GM23248 (cell line): ENCODE results near the gene FNDC3B. TPM values are rescaled to one million over a fixed set of nuclear protein-coding genes. Genes with fewer than 3 reads are reported as not detected.
A peak's percentile ranks its signal among the peaks of the same experiment; 100 is the strongest.

ENCODE experiments used
- DNase-seq: peaks from one replicate; pipeline ENCODE4 v3.0.0-alpha.2; 2015
- H2AFZ ChIP-seq: fragments of 200-600 bp; sonication (generic); 2 replicates; pipeline ENCODE4 v1.6.1; 2016; ENCODE audit warnings: antibody characterized with exemption
- H3F3A ChIP-seq: fragments of 200-600 bp; sonication (generic); 2 replicates; pipeline ENCODE4 v1.6.1; 2016; ENCODE audit warnings: mild to moderate bottlenecking, antibody characterized with exemption, mixed run types; ENCODE audit not compliant: insufficient read depth
- H3K27ac ChIP-seq: fragments of 200-600 bp; sonication (generic); 2 replicates; pipeline ENCODE4 v1.5.1; 2016; ENCODE audit warnings: mild to moderate bottlenecking
- H3K27me3 ChIP-seq: fragments of 200-600 bp; sonication (generic); replicated peaks from 2 replicates; pipeline ENCODE4 v1.6.1; 2016; ENCODE audit warnings: mild to moderate bottlenecking; ENCODE audit not compliant: insufficient read depth
- H3K36me3 ChIP-seq: fragments of 200-600 bp; sonication (generic); 2 replicates; pipeline ENCODE4 v1.6.1; 2016; ENCODE audit warnings: low read depth, mild to moderate bottlenecking
- H3K4me1 ChIP-seq: fragments of 200-600 bp; sonication (generic); 2 replicates; pipeline ENCODE4 v1.6.1; 2016; ENCODE audit warnings: mild to moderate bottlenecking; ENCODE audit not compliant: insufficient read depth
- H3K4me2 ChIP-seq: fragments of 200-600 bp; sonication (generic); one replicate; pipeline ENCODE4 v1.6.1; 2016; ENCODE audit warnings: mild to moderate bottlenecking; ENCODE audit not compliant: unreplicated experiment
- H3K4me3 ChIP-seq: fragments of 200-600 bp; sonication (generic); 2 replicates; pipeline ENCODE4 v1.5.1; 2016; ENCODE audit warnings: mild to moderate bottlenecking
- H3K79me2 ChIP-seq: fragments of 200-600 bp; sonication (generic); 2 replicates; pipeline ENCODE4 v1.6.1; 2016; ENCODE audit warnings: mild to moderate bottlenecking; ENCODE audit not compliant: insufficient read depth
- H3K9ac ChIP-seq: fragments of 200-600 bp; sonication (generic); 2 replicates; pipeline ENCODE4 v1.6.1; 2016; ENCODE audit warnings: mild to moderate bottlenecking
- H3K9me2 ChIP-seq: fragments of 200-600 bp; sonication (generic); 2 replicates; pipeline ENCODE4 v1.6.1; 2016; ENCODE audit warnings: mixed run types, mild to moderate bottlenecking, moderate library complexity; ENCODE audit not compliant: insufficient read depth
- H3K9me3 ChIP-seq: fragments of 200-600 bp; sonication (generic); one replicate; pipeline ENCODE4 v1.6.1; 2017; ENCODE audit warnings: low read depth
- H4K20me1 ChIP-seq: fragments of 200-600 bp; sonication (generic); 2 replicates; pipeline ENCODE4 v1.6.0; 2016; ENCODE audit not compliant: insufficient read depth
- EZH2 ChIP-seq: fragments of 200-600 bp; sonication (generic); IDR thresholded peaks from 2 replicates; pipeline ENCODE4 v1.6.1; 2018; ENCODE audit warnings: antibody characterized with exemption, mild to moderate bottlenecking; ENCODE audit not compliant: insufficient read depth, poor library complexity, severe bottlenecking
- EZH2phosphoT487 ChIP-seq: fragments of 200-600 bp; sonication (generic); IDR thresholded peaks from 2 replicates; pipeline ENCODE4 v1.6.1; 2018; ENCODE audit warnings: antibody characterized with exemption, moderate library complexity, mild to moderate bottlenecking, low read depth; ENCODE audit not compliant: insufficient read depth
- WGBS, 2 experiments: methylation state at CpG; one replicate each; pipeline ENCODE4 v1.1.6; 2015 to 2017; ENCODE audit warnings: low lambda C conversion rate in 2 of 2, low coverage in 1 of 2; ENCODE audit errors: missing lambda C conversion rate in 2 of 2; 5-methylcytosine and 5-hydroxymethylcytosine counted together
- in situ Hi-C: fragments of 300-500 bp; cut with MboI; formaldehyde crosslinking; loops from 2 replicates; pipeline ENCODE4 v1.15.0; 2020
- polyA plus RNA-seq: library from polyadenylated mRNA; unstranded; fragments of >200 nt; fragmentation: Nextera tagmentation; extraction: Ambion mirVana; gene quantifications from 2 replicates; pipeline ENCODE4 v1.2.1, GENCODE V29; 2016
- total RNA-seq: library from RNA; depleted of rRNA; stranded (reverse); fragments of >200 nt; shearing (Covaris generic); gene quantifications from 2 replicates; pipeline ENCODE4 v1.2.3, GENCODE V29; 2014

FNDC3B gene
- total and polyA plus RNA-seq, 2 experiments from 2014 or later, result 85.5 to 123 TPM

DNA sequence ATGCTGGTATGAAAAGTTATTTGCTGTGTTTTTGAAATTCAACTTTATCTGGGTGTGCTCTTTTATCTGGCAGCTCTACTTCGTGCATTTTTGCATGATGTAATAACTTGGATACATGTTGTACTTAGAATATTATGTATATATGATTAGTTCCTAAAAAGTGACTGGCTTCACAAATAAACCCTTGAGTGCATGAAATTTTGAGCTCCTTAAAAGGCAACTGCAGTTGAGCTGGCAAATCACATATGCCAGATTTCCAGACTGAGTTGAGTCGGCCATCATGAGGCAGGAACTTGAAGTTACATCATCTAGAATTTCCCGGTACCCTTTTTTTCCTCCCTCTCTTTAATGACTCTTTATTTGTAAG lies 162.5 kb downstream of the FNDC3B start:
- TF ChIP-seq EZH2 (no peak), EZH2phosphoT487 (no peak)
- H3K4me2 ChIP-seq, result peak overlapping the region; percentile 72
- no peak overlapping the region for H2AFZ ChIP-seq
- H3K4me1 ChIP-seq, result peaks cover 61% of the 10 kb centered on the region
- WGBS, 2 experiments, result 2 to 3% methylated on average over 3 of the region's 3 CpGs
- peak overlapping the region; percentile 55 for H3K4me3 ChIP-seq
- in situ Hi-C loops, result no loop called here
- H3K27me3 ChIP-seq, result no peaks in the 10 kb centered on the region
- peak overlapping the region; percentile 96 for H3K27ac ChIP-seq
- H4K20me1 ChIP-seq, result no peaks in the 10 kb centered on the region
- H3K9me2 ChIP-seq, result no peaks in the 10 kb centered on the region
- peak overlapping the region; percentile 77 for H3K9ac ChIP-seq
- peaks cover 63% of the 10 kb centered on the region for H3F3A ChIP-seq
- DNase-seq, result peak; percentile 88
- H3K9me3 ChIP-seq, result no peaks in the 10 kb centered on the region
- H3K36me3 ChIP-seq, result peaks cover 6% of the 10 kb centered on the region; the same call in 1 of the 2 replicates
- H3K79me2 ChIP-seq, result peaks cover 91% of the 10 kb centered on the region

DNA sequence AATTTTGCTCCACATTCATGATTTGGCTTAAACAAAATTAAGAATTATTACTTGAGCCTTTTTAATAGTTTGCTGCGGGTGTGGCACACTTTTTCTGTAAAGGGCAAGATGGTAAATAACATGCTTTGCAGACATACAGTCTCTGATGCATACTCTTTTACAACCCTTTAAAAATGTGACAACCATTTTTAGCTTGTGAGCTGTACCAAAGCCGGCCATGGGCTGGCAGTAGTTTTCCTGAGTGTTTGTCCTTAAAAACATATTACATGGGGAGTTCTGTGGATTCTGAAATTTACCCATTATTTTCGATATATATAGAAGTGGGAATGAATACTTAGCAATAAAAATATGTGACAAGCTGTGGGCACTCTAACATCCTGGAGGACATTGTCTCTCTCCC lies 163.4 kb downstream of the FNDC3B start:
- DNase-seq, result peak; percentile 67
- peak overlapping the region; percentile 72 for H3K4me2 ChIP-seq
- H3F3A ChIP-seq, result peaks cover 69% of the 10 kb centered on the region
- no peak for TF ChIP-seq EZH2phosphoT487
- TF ChIP-seq EZH2, result no peak
- H3K79me2 ChIP-seq, result peaks cover 91% of the 10 kb centered on the region
- 40 to 41% methylated on average over 3 of the region's 3 CpGs for WGBS, 2 experiments
- no peaks in the 10 kb centered on the region for H3K27me3 ChIP-seq
- H2AFZ ChIP-seq, result no peak overlapping the region
- peak overlapping the region; percentile 55; the same call in 1 of the 2 replicates for H3K4me3 ChIP-seq
- no peaks in the 10 kb centered on the region for H3K9me3 ChIP-seq
- in situ Hi-C loops, result no loop called here
- H3K4me1 ChIP-seq, result peaks cover 61% of the 10 kb centered on the region
- peaks cover 6% of the 10 kb centered on the region; the same call in 1 of the 2 replicates for H3K36me3 ChIP-seq
- peak overlapping the region; percentile 96 for H3K27ac ChIP-seq
- H3K9me2 ChIP-seq, result no peaks in the 10 kb centered on the region
- peak overlapping the region; percentile 77 for H3K9ac ChIP-seq
- H4K20me1 ChIP-seq, result no peaks in the 10 kb centered on the region

DNA sequence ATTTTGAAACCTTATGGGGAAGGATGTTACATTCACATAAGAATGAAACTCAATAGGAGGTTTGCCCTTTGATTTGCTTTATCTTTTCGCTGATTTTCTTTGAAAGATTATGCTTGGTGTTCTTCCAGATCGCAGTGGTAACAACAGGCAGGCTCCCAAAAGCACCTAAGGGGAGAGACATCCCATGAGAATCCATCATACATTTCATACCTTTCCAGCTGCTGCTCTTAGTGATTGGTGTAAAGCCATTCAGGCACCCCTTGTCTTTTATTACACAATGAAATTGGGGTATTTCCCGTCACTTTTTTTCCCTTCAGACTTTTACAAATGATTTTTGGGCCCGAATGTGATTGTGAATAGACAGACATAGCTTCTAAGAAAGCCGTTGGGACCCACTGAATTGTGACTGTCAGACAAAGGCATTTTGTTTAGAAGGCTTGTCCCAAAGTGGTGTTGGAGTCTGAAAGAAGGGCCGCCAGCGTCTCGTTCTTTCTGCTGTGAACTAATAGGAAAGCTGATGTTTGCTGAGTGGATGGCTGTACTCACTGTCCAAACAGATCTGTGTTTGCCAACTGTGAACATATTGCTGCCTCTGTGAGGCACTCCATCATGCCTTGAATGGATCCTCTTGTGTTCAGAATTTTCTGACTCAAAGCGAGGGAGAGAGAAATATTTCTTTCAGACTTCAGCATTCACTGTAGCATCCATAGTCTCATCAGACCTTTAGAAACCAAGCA lies 164.3 kb downstream of the FNDC3B start:
- peak; percentile 57 for DNase-seq
- Histone ChIP-seq H3K36me3 (peaks cover 6% of the 10 kb centered on the region; the same call in 1 of the 2 replicates), H3K4me2 (peak overlapping the region; percentile 72), H3K4me1 (peaks cover 61% of the 10 kb centered on the region), H3F3A (peaks cover 69% of the 10 kb centered on the region), H3K9me3 (no peaks in the 10 kb centered on the region), H3K4me3 (peak overlapping the region; percentile 2; the same call in 1 of the 2 replicates), H3K27me3 (no peaks in the 10 kb centered on the region), H4K20me1 (no peaks in the 10 kb centered on the region), H3K9ac (peak overlapping the region; percentile 77), H3K27ac (peak overlapping the region; percentile 96), H3K9me2 (no peaks in the 10 kb centered on the region), H2AFZ (no peak overlapping the region), H3K79me2 (peaks cover 91% of the 10 kb centered on the region)
- TF ChIP-seq EZH2 (no peak), EZH2phosphoT487 (no peak)
- WGBS, 2 experiments, result 16 to 23% methylated on average over 9 of the region's 9 CpGs
- in situ Hi-C loops, result no loop called here

DNA sequence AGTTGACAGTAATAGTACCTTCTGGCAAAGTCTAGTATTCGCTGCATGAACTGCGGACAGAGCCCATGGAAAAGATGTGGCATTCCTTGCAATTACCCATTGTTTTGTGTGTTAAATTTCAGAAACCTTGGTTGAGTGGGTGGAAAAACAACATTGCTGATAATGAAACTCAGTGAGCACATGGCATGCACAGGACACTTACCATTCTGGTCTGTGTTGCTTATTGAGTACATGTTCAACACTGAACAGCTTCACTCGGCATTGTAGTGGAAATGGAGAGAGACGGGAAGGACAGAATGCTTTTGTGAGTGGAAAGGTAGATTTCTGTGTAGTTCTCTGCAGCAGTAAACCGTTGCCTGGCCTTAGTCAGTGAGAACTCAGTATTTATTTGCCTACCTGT lies 165.3 kb downstream of the FNDC3B start:
- Histone ChIP-seq H3K79me2 (peaks cover 91% of the 10 kb centered on the region), H3K4me3 (no peak overlapping the region), H3K27me3 (no peaks in the 10 kb centered on the region), H3K9ac (peak overlapping the region; percentile 77), H3F3A (peaks cover 69% of the 10 kb centered on the region), H3K36me3 (peaks cover 6% of the 10 kb centered on the region; the same call in 1 of the 2 replicates), H3K4me1 (peaks cover 61% of the 10 kb centered on the region), H2AFZ (no peak overlapping the region), H3K9me2 (no peaks in the 10 kb centered on the region), H3K27ac (peak overlapping the region; percentile 96), H4K20me1 (no peaks in the 10 kb centered on the region), H3K4me2 (peak overlapping the region; percentile 72), H3K9me3 (no peaks in the 10 kb centered on the region)
- in situ Hi-C loops, result no loop called here
- TF ChIP-seq EZH2, result no peak
- no peak for TF ChIP-seq EZH2phosphoT487
- peak; percentile 37 for DNase-seq
- 92 to 94% methylated on average over 5 of the region's 5 CpGs for WGBS, 2 experiments
